SHP77 treated with DMSO at 0.1 percent for 48 hours (cell line): ENCODE results near the gene DUOXA1.
"Not testable (repeated sequence)": the region's sequence is repeated elsewhere in the genome, so short reads cannot be mapped to it uniquely, and the experiment has no call there.

Source experiments
- DNase-seq: peaks from one replicate; lab custom pipeline; 2025; lab: John Stamatoyannopoulos, UW

DUOXA1 gene

DNA sequence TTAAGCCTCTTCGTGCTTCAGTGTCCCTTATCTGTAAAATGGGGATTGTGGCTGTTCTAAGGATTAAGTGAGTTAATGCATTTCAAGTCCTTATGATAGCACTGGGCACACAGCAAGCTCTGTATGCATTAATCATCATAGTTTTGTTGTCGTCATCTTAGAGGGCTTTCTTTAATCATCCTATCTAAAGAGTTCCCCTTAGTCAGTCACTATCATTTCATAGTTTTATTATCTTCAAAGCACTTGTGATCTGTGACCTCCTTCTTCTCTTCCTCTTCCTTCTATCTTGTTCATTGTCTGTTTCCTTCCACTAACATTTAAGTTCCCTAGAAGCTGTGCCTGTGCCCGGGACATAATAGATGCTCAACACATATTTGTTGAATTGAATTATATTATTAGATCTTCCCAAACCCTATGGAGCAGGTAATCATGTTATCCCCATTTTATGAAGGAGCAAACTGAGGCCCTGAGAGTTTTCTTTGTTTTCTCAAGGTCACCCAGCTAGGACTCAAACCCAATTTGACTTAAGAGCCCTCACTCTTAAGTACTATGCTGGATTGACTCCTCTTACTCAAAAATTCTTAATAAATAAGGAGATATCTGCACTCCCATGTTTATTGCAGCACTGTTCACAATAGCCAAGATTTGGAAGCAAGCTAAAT is 39.8 kb downstream of the DUOXA1 start:
- DNase-seq, result no peak

DNA sequence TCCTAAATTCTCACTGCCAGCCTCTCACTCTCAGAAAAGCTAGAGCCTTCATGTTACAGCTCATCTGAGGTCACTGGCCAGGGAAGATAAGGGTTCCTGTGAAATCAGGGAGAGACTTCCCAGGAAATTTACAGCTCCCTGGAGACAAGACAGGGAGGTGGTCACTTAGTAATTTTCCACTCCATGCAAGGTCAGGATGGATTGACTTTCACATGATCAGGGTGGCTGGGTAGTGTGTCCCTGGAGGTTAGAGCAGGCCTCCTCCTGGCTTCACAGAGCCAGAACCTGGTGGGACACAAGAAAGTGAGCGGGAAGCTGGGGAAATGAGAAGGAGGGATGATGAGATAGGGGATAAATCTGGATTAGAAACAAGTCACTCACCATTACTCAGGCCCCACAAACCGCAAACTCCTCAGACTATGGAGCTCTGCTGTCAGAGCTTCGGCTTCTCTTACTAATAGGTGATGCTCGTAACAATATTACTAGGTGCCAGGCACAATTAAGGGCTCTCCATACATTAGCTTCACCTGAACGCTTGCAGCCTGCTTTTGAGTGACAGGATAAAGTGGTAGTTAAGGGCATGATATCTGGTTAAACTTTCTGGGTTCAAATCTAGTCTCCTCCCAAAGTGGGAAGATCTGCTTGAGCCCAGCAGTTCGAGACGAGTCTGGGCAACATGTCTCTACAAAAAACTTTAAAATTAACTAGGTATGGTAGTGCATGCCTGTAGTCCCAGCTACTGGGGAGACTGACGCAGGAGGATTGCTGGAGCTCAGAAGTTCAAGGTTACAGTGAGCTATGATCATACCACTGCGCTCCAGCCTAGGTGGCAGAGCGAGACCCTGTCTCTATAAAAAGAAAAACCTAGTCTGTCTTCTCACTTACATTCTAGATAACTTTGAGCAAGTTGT is 40.6 kb downstream of the DUOXA1 start:
- DNase-seq, result no peak

DNA sequence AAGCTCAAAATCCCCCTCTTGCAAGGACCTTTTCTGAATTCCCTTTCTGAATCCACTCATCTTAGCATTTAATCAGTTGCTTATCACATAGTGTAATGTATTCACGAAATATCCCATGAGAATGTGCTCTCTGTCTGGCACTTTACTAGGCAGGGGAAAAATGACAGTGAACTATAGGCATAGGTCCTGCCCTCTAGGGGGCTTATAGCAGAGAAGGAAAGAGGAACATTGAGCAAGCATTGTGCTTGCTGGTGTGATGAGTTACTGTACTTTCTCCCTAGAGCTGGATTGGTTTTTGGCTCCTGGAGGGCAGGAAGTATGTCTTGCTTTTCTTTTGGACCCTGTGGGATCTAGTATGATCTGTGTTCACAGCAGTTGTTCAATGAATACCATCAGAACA is 42.2 kb downstream of the DUOXA1 start:
- DNase-seq, result no peak

DNA sequence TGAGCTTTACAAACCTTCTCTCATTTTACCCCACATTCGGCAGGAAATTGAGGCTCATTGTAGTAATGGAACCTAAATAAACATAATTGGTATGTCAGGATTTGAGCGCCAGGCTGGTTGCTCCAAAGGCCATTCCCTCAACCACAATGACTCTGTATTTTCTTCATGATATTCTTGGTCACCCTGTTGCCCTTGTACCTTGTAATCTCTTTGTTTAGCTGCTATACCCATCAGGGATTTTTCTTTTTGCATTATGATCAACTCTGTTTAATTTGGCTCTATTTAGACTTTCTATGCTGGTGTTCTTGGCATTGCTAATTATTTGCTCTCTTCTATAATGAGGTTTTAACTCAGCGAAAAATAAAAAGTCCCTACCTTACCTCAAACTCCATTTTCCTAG is 45.5 kb downstream of the DUOXA1 start:
- DNase-seq, result no peak

DNA sequence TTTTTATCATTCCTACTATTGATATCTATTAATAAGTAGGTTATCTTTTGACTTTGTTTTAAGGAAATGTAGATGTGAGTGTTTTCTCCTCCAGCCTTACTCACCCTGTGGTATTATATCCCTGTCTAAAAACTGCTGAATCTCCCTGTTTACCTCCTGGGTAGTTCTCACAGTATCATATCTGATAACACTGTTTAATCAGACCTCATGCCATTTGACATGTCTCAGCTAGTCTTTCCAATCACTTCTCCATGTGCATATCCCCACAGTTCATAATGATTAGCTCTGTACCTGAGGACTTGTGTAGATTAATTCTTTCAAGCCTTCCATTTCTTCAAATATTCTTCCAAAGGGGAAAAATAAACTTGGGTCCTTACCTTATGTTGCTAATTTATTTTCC is 46.5 kb downstream of the DUOXA1 start:
- DNase-seq, result no peak

DNA sequence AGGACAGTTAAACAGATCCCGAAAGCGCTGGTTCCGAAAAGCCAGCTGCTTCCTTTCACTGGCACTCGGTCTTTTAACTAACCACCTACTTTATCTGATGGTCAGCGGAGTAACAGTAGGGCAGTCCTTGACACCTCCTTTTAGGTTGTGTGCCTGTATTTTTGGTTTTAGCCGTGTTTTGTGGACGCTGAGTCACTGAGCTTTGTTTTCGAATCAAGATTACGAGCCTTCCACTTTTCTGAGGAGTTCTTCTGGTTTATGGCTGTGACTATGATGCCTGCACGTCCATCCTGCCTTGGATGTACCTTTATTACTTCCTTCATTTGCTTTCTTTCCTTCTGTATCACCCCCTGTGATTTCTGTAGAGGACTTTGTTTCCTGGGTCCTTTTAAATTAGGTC is 47.3 kb downstream of the DUOXA1 start:
- DNase-seq, result not testable (repeated sequence)

DNA sequence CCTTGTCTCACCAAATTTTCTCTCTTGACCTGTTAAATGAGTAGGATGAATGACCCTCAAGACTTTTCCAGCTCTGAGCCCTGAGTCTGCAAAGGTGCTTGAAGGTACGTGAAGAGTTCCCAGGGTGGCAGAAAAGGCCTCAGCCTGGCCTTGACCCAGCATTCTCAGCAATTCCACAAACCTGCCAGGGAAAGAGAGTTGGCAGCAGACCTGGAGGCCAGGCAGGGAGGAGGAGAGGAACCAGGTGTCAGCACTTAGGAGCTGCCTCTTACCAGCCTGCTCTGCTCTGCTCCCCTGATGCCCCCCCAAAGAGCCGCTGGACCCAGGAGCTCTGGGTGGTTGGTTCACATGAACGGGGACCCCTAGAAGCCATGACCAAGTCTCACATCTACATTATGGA is 49.1 kb downstream of the DUOXA1 start:
- DNase-seq, result not testable (repeated sequence)

DNA sequence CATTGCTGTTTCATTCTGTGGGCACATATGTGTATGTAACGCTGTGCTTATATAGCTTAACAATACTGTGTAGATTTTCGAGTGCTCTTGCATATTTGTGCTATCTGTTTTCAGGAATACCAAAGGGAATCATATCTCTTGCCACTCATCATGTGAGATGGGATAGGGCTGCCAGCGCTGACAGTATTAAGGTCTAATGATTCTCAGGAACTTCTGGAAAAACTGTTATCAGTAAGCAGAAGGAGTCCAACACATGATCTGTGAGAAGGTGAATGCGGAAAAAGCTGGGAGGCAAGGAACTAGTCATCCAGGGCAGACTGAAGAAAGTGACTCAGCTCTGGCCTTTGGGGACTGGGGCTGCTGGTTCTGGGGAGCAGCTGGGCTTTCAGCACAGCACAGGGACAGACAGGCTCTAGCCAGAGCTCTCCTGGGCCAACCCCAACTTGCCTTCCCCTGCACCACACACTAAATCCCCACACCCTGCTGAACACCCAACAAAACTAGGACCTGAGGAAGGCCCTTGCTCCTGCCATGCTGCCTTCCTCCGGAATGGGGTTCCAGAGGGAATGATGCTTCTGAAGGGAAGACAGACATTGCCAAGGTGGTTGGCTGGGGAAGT is 49.9 kb downstream of the DUOXA1 start:
- not testable (repeated sequence) for DNase-seq

DNA sequence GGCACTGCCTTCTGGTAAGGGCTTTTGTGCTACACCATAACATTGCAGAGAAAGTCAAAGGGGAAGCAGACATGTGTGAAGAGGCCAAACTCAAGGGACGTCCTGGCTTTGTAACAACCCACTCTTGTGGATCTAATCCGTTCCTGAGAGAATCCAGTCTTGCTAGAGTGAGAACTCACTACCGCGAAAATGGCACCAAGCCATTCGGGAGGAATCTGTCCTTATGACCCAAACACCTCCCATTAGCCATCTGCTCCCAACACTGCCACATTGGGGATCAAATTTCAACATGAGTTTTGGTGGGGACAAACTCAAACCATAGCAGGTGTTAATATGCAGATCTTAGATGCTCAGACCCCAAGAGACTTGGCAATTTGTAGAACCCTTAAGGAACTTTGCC is 50.5 kb downstream of the DUOXA1 start:
- not testable (repeated sequence) for DNase-seq

DNA sequence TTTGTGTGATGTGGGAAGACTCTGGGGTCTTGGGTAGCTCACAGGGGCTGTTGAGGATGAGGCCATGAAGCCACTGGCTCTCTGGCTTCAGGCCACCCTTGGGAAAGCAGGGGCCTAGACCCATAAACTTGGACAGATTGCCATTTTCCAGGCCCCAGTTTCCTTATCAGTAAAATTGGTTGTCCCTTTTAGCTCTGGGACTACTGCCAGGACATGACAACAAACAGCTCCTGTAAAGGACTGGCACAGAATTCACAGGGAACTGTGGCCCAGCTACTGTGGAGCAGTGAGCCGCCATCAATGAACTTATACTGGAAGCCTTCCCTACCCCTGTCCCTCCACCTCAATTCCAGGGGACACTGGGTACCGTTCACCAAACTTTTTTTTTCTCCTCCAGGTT is 52.3 kb downstream of the DUOXA1 start:
- DNase-seq, result not testable (repeated sequence)

DNA sequence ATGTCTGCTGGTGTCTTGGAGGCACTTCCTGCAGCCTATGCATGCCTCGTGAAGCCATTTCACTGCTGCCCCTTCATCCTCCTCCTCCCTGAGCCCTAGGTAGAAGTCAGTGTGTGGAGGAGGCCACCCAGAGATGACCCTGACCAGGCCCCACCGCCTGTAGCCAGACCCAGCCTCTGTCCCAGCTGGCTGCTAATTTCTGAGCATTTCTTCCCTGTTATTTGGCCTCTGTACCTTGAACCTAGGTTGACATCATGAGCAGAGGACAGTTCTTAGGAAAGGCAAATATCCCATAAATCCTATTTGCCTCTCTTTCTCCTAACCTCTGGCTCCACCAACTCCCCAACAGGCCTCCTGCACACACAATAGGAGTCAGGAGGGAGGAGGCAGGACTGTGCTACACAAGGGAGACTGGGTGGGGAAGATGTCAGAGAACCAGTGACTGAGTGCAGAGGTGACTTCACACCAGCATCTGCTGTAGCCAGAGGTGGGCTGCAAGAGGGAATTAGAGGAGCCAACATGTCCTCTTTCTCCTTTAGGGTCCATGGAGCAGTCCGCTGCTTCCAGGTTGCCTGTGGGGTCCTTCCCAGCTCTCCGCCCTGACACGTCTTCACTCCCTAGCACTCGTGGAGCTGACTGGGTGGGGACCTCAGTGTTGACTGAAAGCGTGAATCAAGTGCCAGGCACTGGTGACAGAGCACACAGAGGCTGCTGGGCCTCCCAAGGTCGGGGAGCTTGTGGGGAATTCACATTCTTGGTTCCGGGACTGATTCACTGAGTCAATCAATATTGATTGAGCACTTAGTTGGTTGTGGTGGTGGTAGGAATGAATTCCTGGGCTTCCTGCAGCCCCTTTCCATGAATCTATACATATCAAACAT is 54.0 kb downstream of the DUOXA1 start:
- DNase-seq, result not testable (repeated sequence)

DNA sequence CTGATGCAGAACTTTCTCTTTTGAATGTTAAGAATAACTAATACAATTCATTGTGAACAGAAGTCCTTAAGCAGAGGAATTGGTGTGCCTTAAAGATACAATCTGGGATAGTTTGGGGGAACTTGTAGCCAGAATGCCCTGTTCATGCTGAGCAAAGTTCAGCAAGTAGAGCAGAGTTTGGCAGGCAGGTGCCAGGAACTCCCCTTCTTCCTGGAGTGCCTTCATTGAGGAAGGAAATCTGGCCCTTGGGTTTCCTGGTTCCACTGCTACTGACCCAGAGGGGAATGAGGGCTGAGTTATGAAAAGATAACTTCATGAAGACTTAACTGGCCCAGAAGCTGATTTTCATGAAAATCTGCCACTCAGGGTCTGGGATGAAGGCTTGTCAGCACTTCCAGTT is 56.1 kb downstream of the DUOXA1 start:
- not testable (repeated sequence) for DNase-seq

DNA sequence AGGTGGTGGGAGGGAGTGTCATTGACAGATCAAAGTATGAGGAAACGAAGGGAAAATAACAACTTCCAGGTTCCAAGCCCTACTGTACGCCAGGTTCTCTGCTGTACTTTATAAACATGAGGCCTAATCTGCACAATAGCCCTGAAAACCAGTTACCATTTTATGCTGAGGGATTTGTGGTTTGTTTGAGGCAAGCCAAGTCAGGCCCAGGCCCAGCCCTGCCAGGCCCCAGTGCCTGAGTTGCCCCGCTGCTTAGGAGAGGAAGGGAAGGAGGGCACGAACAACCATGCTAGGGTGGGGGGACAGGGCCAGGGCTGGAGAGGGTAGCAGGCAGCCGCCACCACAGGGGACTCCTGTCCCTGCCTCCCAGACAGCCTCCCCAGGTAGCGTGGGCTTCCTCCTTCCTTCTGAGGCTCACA is 59.7 kb downstream of the DUOXA1 start:
- DNase-seq, result not testable (repeated sequence)
